Kidney (tissue), 14 donors: ENCODE results near the gene CD58. TPM values are rescaled to one million over a fixed set of nuclear protein-coding genes. Genes with fewer than 3 reads are reported as not detected.
A peak's percentile ranks its signal among the peaks of the same experiment; 100 is the strongest.

ENCODE experiments used
- DNase-seq, 5 donors: peaks; one replicate each; pipeline ENCODE4 v3.0.0-alpha.2; 2013 to 2020
- FAIRE-seq: peaks from 2 replicates; lab custom pipeline; 2012; peaks lifted over from hg19 to GRCh38; lab: Jason Lieb, UNC
- H3K27ac ChIP-seq, 2 donors: one replicate each; pipeline ENCODE4 v1.7.0; 2013; ENCODE audit warnings: low read depth in 2 of 2, low read length in 2 of 2, inconsistent platforms in 1 of 2
- H3K27me3 ChIP-seq: one replicate; pipeline ENCODE4 v1.7.1; 2013; ENCODE audit warnings: low read length, inconsistent platforms; ENCODE audit not compliant: control insufficient read depth, insufficient read depth
- H3K36me3 ChIP-seq, 3 donors: one replicate each; pipeline versions ENCODE4 v1.7.0 to v1.7.1; 2013; ENCODE audit warnings: low read length in 3 of 3, control low read depth in 1 of 3, inconsistent platforms in 1 of 3; ENCODE audit not compliant: insufficient read depth in 3 of 3, control insufficient read depth in 2 of 3
- H3K4me1 ChIP-seq, 3 donors: one replicate each; pipeline versions ENCODE4 v1.7.0 to v1.7.1; 2013; ENCODE audit warnings: low read length in 3 of 3, inconsistent platforms in 1 of 3, low read depth in 1 of 3; ENCODE audit not compliant: control insufficient read depth in 2 of 3, insufficient read depth in 2 of 3
- H3K4me3 ChIP-seq, 3 donors: one replicate each; pipeline versions ENCODE4 v1.7.0 to v1.8.1; 2013; ENCODE audit warnings: low read length in 3 of 3, control low read depth in 1 of 3, inconsistent platforms in 1 of 3
- H3K9ac ChIP-seq, 3 donors: one replicate each; pipeline versions ENCODE4 v1.7.0 to v1.7.1; 2013; ENCODE audit warnings: low read length in 3 of 3, control low read depth in 1 of 3, inconsistent platforms in 1 of 3
- H3K9me3 ChIP-seq, 3 donors: one replicate each; pipeline versions ENCODE4 v1.7.0 to v1.7.1; 2013; ENCODE audit warnings: low read length in 3 of 3, control low read depth in 1 of 3, inconsistent platforms in 1 of 3; ENCODE audit not compliant: control insufficient read depth in 2 of 3, insufficient read depth in 1 of 3
- intact Hi-C: fragments of 100-400 bp; cut with DNase I; formaldehyde crosslinking; loops from one replicate; pipeline ENCODE4 v1.11.1; 2022
- polyA plus RNA-seq: library from polyadenylated mRNA; stranded (reverse); fragments of 350-450 nt; fragmentation: Illumina TruSeq; extraction: RNeasy Lipid Tissue Mini Kit (QIAGEN cat#74804); gene quantifications from one replicate; pipeline ENCODE4 v1.2.3, GENCODE V29; 2014; ENCODE audit warnings: low read depth, low replicate concordance; ENCODE audit not compliant: insufficient read depth
- total RNA-seq: library from RNA; stranded (reverse); fragmentation: NEBNext Ultra II Directional; extraction: Animal tissue kit (Norgen Biotek cat#: 25700); gene quantifications from one replicate; pipeline ENCODE4 v1.2.1, GENCODE V29; 2021
- TF ChIP-seq, protein P1 (sequence below): IDR thresholded peaks from 3 replicates; pipeline ENCODE4 v1.5.1; 2012; ENCODE audit warnings: mild to moderate bottlenecking, moderate library complexity, borderline replicate concordance; ENCODE audit not compliant: insufficient read depth; ENCODE audit errors: extremely low read depth
- donor health status: control.
- donor health status: control.
- donor health status: control.
- donor health status: control.
- donor health status: control.
- donor health status: DM: yes; HTN: yes; CAD: no.
- donor health status: Normal renal cell carcinoma (clear cell type).

CD58 gene
- total and polyA plus RNA-seq, 2 donors from 2014 or later: 27.4 to 36.6 TPM

- TF ChIP-seq, protein P1, sequence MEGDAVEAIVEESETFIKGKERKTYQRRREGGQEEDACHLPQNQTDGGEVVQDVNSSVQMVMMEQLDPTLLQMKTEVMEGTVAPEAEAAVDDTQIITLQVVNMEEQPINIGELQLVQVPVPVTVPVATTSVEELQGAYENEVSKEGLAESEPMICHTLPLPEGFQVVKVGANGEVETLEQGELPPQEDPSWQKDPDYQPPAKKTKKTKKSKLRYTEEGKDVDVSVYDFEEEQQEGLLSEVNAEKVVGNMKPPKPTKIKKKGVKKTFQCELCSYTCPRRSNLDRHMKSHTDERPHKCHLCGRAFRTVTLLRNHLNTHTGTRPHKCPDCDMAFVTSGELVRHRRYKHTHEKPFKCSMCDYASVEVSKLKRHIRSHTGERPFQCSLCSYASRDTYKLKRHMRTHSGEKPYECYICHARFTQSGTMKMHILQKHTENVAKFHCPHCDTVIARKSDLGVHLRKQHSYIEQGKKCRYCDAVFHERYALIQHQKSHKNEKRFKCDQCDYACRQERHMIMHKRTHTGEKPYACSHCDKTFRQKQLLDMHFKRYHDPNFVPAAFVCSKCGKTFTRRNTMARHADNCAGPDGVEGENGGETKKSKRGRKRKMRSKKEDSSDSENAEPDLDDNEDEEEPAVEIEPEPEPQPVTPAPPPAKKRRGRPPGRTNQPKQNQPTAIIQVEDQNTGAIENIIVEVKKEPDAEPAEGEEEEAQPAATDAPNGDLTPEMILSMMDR: no peak
- intact Hi-C loops: no loop called here
- DNase-seq: no peak
Observed at GRCh38 chr1:116578581-116578980, 7.8 kb upstream of the CD58 start.

GRCh38 chr1:116577759-116578314, 7.0 kb upstream of the CD58 start:
- FAIRE-seq (no peak), DNase-seq (no peak)
- TF ChIP-seq, protein P1: no peak
- intact Hi-C loops: no loop called here
- no peaks in the 10 kb centered on the region for H3K27me3 ChIP-seq
- H3K36me3 ChIP-seq: peaks cover 0 to 7% (median 6%) of the 10 kb centered on the region in 3 donors
- H3K27ac ChIP-seq: no peak overlapping the region
- no peak overlapping the region for H3K4me3 ChIP-seq
- no peaks in the 10 kb centered on the region for H3K9me3 ChIP-seq
- H3K9ac ChIP-seq: no peak overlapping the region
- no peaks in the 10 kb centered on the region for H3K4me1 ChIP-seq

More at GRCh38 chr1:116578581-116578980, 7.8 kb upstream of the CD58 start:
- H3K4me1 ChIP-seq: no peaks in the 10 kb centered on the region
- peaks cover 0 to 10% (median 9%) of the 10 kb centered on the region in 3 donors for H3K36me3 ChIP-seq
- H3K9ac ChIP-seq: no peak overlapping the region
- no peaks in the 10 kb centered on the region for H3K27me3 ChIP-seq
- no peak for FAIRE-seq
- no peak overlapping the region for H3K27ac ChIP-seq
- H3K4me3 ChIP-seq: no peak overlapping the region
- no peaks in the 10 kb centered on the region for H3K9me3 ChIP-seq

GRCh38 chr1:116574581-116575291, 3.9 kb upstream of the CD58 start:
- TF ChIP-seq, protein P1: peak; percentile 91
- peak in 4 of 5 donors; percentile 67 to 89 (median 76) for DNase-seq
- Histone ChIP-seq H3K9ac (no peak overlapping the region), H3K27ac (no peak overlapping the region), H3K27me3 (no peaks in the 10 kb centered on the region), H3K4me3 (no peak overlapping the region), H3K36me3 (peaks cover 0 to 7% (median 6%) of the 10 kb centered on the region in 3 donors), H3K9me3 (no peaks in the 10 kb centered on the region), H3K4me1 (peaks cover 0 to 11% (median 0%) of the 10 kb centered on the region in 3 donors)
- no peak for FAIRE-seq
- intact Hi-C loops: no loop called here
